T-helper 1 cell treated with Interleukin-12 subunit alpha and Interleukin-12 subunit beta and Interleukin-4 antibody, amounts not matched to agents 30 μg/mL and 1 μg/mL, for 36 hours (primary cell): ENCODE results near the gene CCDC57.

Source experiments
- H3K27ac Mint-ChIP-seq: one replicate; pipeline ENCODE4 v1.8.0; 2021; ENCODE audit warnings: mild to moderate bottlenecking, mixed read lengths
- H3K27me3 Mint-ChIP-seq: one replicate; pipeline ENCODE4 v1.8.0; 2021; ENCODE audit warnings: low read depth, mixed read lengths
- H3K36me3 Mint-ChIP-seq: one replicate; pipeline ENCODE4 v1.8.0; 2021; ENCODE audit warnings: low read depth, mixed read lengths
- H3K4me1 Mint-ChIP-seq: one replicate; pipeline ENCODE4 v1.8.0; 2021; ENCODE audit warnings: low read depth, mixed read lengths
- H3K4me3 Mint-ChIP-seq: one replicate; pipeline ENCODE4 v1.8.0; 2021; ENCODE audit warnings: mild to moderate bottlenecking, moderate library complexity, mixed read lengths
- H3K9me3 Mint-ChIP-seq: one replicate; pipeline ENCODE4 v1.8.0; 2021; ENCODE audit warnings: mixed read lengths

The CCDC57 gene

DNA sequence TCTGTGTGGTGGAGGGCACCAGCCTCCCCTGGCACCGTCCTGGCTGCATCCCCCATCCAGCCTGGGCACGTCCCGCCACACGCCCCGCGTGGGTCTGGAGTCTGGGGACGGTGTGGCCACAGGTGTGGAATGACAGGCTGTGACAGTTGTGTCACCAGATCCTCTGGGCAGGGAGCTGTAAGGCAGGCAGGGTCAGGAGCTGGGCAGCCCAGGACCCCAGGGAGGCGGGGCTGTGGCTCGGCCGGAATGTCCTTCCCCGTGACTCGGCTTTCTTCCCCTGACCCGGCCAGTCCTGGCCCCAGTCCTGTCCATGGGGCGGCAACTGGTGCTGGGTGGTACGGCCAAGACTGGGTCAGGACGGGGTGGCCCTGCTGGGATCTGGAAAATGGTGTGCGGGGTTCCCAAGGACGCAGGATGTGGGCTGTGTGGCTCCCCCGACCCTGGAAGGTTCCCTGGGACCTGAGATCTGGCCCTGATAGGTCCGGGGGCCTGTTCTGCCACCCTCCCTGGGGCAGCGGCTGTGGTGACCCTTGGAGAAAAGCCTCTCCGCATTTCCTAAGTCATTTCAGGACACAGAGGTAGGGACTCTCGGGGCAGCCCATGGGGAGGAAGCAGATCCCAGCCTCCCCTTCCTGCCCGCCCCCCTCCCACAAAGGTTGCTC, 12.9 kb upstream of the CCDC57 start:
- Mint-ChIP-seq H3K27me3 (no peaks in the 10 kb centered on the region), H3K27ac (no peak overlapping the region), H3K4me3 (no peak overlapping the region), H3K4me1 (peaks cover 6% of the 10 kb centered on the region), H3K9me3 (no peaks in the 10 kb centered on the region), H3K36me3 (peaks cover 2% of the 10 kb centered on the region)

DNA sequence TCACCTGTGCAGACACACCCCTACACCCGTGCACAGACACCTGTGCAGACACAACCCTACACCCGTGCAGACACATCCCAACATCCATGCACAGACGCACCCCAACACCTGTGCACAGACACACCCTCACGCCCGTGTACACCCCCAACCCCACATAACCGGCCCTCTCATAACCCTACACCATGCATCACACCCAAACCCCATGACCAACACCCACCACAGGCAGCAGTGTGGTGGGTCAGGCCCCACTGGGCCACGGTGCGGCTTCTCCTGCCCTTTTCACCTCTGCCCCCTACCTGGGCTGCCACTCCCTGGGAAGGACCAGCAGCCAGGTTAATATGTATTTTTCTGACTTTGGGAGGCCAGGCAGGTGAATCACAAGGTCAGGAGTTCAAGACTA, 12.0 kb upstream of the CCDC57 start:
- Mint-ChIP-seq H3K27me3 (no peaks in the 10 kb centered on the region), H3K4me3 (no peak overlapping the region), H3K36me3 (no peaks in the 10 kb centered on the region), H3K4me1 (peaks cover 3% of the 10 kb centered on the region), H3K27ac (no peak overlapping the region), H3K9me3 (no peaks in the 10 kb centered on the region)

DNA sequence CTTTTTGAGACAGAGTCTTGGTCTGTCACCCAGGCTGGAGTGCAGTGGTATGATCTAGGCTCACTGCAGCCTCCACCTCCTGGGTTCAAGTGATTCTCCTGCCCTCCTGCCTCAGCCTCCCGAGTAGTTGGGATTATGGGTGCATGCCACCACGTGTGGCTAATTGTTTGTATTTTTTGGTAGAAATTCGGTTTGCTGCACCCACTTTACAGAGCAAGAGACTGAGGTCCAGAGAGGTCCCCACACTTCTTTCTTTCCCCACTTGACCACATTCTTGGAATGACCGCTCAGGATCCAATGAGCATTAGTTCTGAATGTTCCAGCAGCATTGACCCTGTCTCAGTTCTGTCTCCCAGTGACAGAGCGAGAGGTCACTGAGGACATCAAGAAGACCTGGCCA, 10.9 kb upstream of the CCDC57 start:
- Mint-ChIP-seq H3K36me3 (no peaks in the 10 kb centered on the region), H3K4me3 (no peak overlapping the region), H3K27ac (no peak overlapping the region), H3K9me3 (no peaks in the 10 kb centered on the region), H3K4me1 (peaks cover 3% of the 10 kb centered on the region), H3K27me3 (no peaks in the 10 kb centered on the region)

DNA sequence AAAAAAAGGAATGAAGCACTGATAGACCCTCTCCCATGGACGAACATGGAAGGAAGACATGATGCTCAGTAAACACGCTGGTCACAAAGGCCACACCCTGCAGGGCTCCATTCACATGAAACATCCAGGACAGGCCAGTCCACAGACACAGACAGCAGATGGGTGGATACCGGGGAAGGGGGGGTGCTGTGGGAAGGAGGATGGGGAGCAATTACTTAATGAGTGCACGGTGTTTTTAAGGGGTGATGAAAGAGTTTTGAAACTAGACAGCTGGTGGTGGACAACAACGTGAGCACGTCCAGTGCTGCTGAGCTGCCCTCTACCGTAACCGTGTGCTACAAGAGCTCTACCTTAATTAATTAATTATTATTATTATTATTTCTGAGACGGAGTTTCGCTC, 10.2 kb upstream of the CCDC57 start:
- no peak overlapping the region for H3K4me3 Mint-ChIP-seq
- no peaks in the 10 kb centered on the region for H3K36me3 Mint-ChIP-seq
- peaks cover 3% of the 10 kb centered on the region for H3K4me1 Mint-ChIP-seq
- H3K27me3 Mint-ChIP-seq = no peaks in the 10 kb centered on the region
- H3K27ac Mint-ChIP-seq = no peak overlapping the region
- no peaks in the 10 kb centered on the region for H3K9me3 Mint-ChIP-seq

DNA sequence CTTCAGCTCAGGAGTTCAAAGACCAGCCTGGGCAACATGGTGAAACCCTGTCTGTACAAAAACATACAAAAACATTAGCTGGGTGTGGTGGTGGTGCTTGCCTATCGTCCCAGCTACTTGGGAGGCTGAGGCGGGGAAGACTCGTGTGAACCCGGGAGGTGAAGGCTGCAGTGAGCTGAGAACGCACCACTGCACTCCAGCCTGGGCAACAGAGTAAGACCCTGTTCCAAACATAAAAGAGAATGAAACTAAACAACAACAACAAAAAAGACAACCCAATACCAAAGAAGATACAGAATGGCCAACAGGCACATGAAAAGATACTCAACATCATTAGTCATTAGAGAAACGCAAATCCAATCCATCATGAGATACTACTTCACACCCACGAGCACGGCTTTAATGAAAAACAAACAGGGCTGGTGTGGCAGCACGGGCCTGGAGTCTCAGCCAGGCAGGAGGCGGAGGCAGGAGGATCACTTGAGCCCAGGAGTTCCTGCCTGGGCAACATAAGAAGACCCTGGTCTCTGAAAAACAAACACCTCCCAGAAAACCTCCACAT, 8.8 kb upstream of the CCDC57 start:
- Mint-ChIP-seq H3K27me3 (no peaks in the 10 kb centered on the region), H3K4me1 (peaks cover 8% of the 10 kb centered on the region), H3K4me3 (no peak overlapping the region), H3K36me3 (no peaks in the 10 kb centered on the region), H3K9me3 (no peaks in the 10 kb centered on the region), H3K27ac (no peak overlapping the region)

DNA sequence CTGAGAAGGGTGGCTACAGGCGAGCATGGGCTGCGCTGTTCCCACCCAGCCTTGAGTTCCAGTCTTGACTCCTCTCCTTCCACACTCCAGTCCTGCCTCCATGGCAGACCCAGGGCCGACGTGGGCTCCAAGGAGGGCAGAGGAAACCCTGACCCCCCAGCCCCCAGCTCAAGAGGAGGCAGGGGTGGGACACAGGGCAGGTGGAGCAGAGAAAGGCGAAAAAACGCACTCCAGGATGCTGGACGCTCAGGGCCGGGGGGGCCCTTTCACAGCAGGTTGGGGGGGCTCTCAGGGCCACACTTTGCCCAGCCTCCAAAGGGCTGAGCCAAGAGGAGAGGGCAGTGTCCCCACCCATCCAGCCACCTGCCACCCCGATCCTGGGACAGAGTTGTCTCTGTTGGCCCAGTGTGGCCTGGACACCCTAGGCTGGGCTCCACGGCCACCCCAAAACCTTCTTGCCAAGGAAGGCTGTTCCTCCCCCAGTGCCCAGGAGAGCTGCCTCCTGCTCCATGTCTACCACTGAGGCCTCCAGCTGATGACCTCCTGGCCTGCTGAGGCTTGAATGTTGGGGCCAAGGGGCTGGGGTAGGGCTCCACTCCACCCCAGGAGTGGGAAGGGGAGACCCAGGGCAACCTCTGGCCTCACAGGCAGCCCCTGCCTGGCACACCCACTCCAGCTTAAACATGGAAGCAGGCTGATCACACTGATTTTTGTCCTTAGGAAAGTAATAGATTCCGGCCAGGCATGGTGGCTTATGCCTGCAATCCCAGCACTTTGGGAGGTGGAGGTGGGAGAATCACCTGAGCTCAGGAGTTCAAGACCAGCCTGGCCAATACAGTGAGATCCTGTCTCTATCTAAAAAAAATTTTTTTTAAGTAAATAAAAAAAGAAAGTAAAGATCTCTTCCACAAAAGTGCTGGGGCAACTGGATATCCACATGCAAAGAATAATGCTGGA, 7.4 kb upstream of the CCDC57 start:
- no peak overlapping the region for H3K27ac Mint-ChIP-seq
- H3K27me3 Mint-ChIP-seq = no peaks in the 10 kb centered on the region
- peaks cover 15% of the 10 kb centered on the region for H3K4me1 Mint-ChIP-seq
- H3K36me3 Mint-ChIP-seq = no peaks in the 10 kb centered on the region
- H3K9me3 Mint-ChIP-seq = no peaks in the 10 kb centered on the region
- H3K4me3 Mint-ChIP-seq = no peak overlapping the region

DNA sequence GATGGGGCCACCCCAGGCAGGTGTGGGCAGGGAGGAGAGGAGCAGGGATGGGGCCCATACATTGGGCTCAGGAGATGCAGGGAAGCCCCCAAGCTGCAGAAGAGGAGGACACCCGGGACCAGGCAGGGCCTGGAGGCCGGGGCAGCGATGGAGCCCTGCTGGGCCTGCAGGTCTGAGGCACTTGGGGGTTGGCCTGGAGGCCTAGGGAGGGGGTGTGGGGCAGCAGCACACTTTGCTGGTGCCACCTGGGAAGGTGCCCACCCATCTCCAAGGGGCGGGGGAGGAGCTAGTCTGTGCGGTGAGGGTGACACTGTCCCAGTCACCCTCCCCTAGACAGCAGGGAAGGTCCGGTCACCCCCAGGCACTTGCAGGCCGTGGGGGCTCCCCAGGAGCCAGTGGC, 6.4 kb upstream of the CCDC57 start:
- Mint-ChIP-seq H3K4me1 (peaks cover 21% of the 10 kb centered on the region), H3K27me3 (no peaks in the 10 kb centered on the region), H3K9me3 (no peaks in the 10 kb centered on the region), H3K4me3 (no peak overlapping the region), H3K27ac (no peak overlapping the region), H3K36me3 (no peaks in the 10 kb centered on the region)

DNA sequence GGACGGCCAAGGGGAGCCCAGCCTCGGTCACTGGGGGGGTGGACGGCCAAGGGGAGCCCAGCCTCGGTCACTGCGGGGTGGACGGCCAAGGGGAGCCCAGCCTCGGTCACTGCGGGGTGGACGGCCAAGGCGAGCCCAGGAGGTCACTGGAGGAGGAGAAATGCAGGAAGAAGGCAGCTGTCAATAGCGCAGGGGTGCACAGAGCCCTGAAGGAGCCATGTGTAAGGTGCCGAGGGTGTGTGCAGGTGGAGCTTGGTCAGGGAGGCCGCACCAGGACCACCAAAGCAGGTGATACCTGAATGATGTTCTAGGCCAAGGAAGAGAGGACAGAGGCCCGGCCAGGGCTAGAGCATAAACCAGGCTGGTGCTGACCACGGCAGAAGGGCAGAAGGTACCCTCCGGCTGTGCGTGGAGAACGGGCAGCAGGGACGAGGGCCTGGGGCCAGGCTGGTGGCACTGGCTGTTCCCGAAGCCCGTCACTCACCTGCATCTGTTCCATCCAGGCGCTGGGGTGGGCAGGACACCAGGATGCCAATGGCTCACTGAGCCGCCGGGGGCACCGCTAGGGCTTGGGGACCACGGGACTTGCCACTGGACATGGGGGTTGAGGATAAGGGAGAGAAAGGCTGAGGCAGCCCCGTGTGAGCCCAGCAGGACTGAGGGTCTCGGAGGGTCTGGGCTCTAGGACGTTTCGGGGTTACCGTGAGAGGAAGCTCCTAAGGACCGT, 5.9 kb upstream of the CCDC57 start:
- Mint-ChIP-seq H3K27me3 (no peaks in the 10 kb centered on the region), H3K27ac (no peak overlapping the region), H3K4me3 (no peak overlapping the region), H3K9me3 (no peaks in the 10 kb centered on the region), H3K4me1 (peaks cover 22% of the 10 kb centered on the region), H3K36me3 (no peaks in the 10 kb centered on the region)

DNA sequence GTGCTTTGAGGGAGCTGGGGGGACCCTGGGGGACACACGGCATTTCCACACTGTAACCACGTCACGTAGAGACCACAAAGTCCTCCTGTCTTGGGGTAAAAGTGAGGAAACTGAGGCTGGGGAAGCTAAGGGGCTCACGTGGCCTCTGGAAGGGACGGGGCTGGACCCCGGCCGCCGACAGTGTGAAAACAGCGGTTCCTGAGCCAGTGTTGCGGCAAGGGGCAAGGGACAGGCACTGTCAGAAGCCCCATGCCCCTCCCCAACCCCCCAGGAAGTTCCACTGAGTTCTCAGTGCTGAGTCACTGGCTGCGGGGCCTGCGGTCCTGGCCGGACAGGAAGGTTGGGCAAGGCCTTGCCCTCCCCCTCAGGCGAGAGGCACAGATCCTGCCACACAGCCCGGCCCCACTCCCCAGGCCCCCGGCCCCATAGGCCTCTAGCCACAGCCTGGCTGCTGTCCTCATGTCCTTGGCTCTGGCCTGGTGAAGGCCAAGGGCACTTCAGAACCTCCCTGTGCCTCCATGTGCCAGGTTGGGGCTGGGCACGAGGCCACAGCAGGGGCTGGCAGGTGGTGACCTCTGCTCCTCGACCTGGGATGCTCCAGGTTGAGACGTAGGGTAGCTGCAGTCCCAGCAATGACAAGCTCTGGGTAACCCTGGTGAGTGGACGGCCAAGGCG, 5.0 kb upstream of the CCDC57 start:
- no peaks in the 10 kb centered on the region for H3K9me3 Mint-ChIP-seq
- peaks cover 22% of the 10 kb centered on the region for H3K4me1 Mint-ChIP-seq
- H3K27me3 Mint-ChIP-seq = no peaks in the 10 kb centered on the region
- no peaks in the 10 kb centered on the region for H3K36me3 Mint-ChIP-seq
- H3K27ac Mint-ChIP-seq = no peak overlapping the region
- H3K4me3 Mint-ChIP-seq = peak overlapping the region; percentile 14

DNA sequence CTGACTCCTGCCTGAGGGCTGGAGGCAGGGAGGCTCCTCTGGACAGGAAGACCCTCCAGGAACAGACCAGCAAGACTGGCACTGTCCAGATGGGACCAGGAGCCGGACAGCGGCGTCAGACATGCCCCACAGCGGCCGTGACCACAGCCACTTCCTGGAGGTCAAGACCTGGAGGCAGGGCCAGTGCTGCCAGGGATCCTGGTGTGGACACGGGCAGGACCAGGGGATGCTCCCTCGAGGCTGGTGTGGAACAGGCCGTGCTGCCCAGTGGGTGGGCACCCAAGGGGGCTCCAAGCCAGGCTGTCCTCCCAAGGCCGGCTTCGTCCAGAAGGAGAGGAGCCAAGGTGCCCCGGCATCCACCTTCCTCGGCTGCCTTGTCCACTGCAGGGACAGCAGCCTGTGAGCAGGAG, 4.5 kb upstream of the CCDC57 start:
- no peaks in the 10 kb centered on the region for H3K36me3 Mint-ChIP-seq
- H3K27me3 Mint-ChIP-seq = no peaks in the 10 kb centered on the region
- peaks cover 22% of the 10 kb centered on the region for H3K4me1 Mint-ChIP-seq
- peak overlapping the region; percentile 76 for H3K27ac Mint-ChIP-seq
- peak overlapping the region; percentile 21 for H3K4me3 Mint-ChIP-seq
- no peaks in the 10 kb centered on the region for H3K9me3 Mint-ChIP-seq

DNA sequence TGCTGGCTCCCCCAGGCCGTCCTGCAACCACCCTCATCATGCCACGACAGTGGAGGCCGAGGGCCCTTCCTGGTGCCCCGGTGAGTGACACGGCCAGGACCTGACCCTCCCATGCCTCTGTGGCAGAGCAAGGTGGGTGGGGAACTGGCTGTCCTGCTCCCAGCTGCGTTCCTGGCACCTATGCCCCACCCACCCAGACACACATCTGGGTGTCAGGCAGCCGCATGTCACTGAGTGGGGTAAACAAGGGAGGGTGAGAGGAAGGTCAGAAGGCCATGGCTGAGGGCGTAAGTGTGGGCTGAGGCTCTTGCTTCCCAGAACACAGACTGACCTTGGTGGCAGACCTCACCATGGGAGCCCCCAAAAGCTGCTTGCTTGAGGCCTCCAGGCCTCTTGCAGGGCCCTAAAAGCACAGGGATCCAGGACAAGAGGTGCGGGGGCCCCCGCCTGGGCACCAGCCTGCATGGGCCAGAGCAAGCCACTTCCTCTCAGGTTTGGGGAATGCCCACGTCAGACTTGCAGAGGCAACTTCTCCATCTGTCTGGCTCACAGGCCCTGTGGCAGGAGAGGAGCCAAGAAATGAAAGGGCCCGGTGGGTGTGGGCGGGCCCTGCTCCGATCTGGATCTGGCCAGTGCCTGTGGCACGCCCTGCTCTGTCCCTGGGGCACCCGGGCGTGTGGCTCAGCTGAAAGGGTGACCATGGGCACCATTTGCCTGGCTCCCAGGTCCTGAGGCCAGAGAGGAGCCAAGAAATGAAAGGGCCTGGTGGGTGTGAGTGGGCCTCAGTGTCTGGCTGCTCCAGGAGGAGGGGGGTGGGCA, 3.9 kb upstream of the CCDC57 start:
- Mint-ChIP-seq H3K4me3 (peak overlapping the region; percentile 21), H3K4me1 (peaks cover 24% of the 10 kb centered on the region), H3K36me3 (no peaks in the 10 kb centered on the region), H3K9me3 (no peaks in the 10 kb centered on the region), H3K27ac (peak overlapping the region; percentile 76), H3K27me3 (no peaks in the 10 kb centered on the region)

DNA sequence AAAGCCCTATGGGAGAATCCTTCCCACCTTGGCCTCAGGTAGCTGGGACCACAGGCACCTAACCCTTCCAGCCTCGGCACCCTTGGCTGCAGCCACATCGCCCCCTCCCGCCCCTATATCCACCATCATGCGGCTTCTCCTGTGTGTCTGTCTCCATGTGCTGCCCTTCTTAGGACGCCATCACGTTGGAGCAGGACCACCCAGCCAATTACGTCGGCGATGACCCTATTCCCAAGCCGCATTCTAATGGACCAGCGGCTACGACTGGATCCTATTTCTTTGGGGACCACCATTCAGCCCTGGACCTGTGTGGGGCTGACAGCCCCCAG, 3.3 kb upstream of the CCDC57 start:
- Mint-ChIP-seq H3K4me1 (peaks cover 24% of the 10 kb centered on the region), H3K9me3 (no peaks in the 10 kb centered on the region), H3K36me3 (no peaks in the 10 kb centered on the region), H3K27me3 (no peaks in the 10 kb centered on the region), H3K4me3 (peak overlapping the region; percentile 17), H3K27ac (peak overlapping the region; percentile 76)

DNA sequence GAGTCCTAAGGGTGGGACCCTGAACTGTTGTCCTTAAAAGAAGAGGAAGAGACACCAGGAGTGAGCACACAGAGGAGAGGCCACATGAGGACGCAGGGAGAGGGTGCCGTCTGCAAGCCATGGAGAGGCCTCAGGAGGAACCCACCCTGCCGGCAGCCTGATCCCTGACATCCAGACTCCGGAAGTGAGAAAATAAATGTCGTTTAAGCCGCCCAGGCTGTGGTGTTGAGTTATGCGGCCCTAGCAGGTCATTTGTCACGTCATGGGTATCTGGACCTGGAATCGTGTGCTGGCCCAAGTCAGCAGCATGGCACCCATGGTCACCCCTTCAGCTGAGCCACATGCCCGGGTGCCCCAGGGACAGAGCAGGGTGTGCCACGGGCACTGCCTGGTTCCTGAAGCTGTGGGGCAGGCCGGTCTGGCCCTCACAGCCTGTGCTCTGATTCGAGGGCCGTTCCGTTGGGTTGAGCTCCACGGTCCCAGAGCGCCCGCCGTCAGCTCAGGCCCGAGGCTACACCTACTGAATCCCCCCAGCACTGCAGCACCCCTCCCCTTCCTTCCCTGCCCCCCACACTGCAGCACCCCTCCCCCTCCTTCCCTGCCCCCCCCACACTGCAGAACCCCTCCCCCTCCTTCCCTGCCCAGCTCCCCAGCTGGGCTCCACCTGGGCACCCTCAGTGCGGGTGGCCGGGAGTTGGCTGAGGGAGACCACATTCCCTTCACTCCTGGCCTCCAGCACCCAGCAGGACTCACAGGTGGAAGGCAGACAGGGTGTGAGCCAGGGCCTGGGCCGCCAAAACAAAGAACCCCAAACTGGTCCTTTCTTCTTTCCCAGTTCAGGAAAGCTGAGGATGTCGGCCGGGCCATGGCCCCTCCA, 2.7 kb upstream of the CCDC57 start:
- Mint-ChIP-seq H3K36me3 (no peaks in the 10 kb centered on the region), H3K4me3 (no peak overlapping the region), H3K27me3 (no peaks in the 10 kb centered on the region), H3K27ac (peak overlapping the region; percentile 76), H3K9me3 (no peaks in the 10 kb centered on the region), H3K4me1 (peaks cover 23% of the 10 kb centered on the region)
